Measurements from ENCODE around the gene MAP3K4.
"Not testable (repeated sequence)": the region's sequence is repeated elsewhere in the genome, so short reads cannot be mapped to it uniquely, and the experiment has no call there.

The MAP3K4 gene

DNA sequence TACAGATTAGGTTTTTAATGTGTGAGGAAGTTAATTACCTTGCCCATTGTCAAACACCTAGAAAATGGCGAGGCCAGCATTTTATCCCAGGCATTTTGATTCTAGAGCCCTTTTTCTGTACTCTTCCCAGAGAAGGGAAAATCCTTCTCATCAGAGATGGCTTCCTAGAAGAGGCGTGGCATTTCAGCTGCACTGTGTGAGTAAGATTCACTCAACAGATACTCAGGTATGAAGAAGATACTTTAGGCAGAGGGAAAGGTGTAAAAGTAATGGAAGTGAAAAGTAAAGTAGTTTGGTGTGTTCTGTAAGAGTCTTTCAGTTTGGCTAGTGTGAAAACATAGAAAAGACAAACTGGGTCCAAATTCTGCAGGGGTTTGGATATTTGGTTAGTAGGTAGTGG is 113.8 kb downstream of the MAP3K4 start:
- H3K36me3 ChIP-seq (ENCODE audit: control insufficient read depth, insufficient read depth, low read length), result no peaks in the 10 kb centered on the region

GRCh38 chr6:161107779-161108730 is 116.5 kb downstream of the MAP3K4 start:
- H3K27me3 ChIP-seq (ENCODE audit: control insufficient read depth, insufficient read depth, low read length), result no peaks in the 10 kb centered on the region
- H3K4me3 ChIP-seq (ENCODE audit: low read length), result no peak overlapping the region
- no peaks in the 10 kb centered on the region for H3K9me3 ChIP-seq (ENCODE audit: control insufficient read depth, low read length)
- no peaks in the 10 kb centered on the region for H3K4me1 ChIP-seq (ENCODE audit: control insufficient read depth, insufficient read depth, low read length)
- no peaks in the 10 kb centered on the region for H3K36me3 ChIP-seq (ENCODE audit: control insufficient read depth, insufficient read depth, low read length)
- H3K9ac ChIP-seq (ENCODE audit: low read length), result no peak overlapping the region

More for the DNA sequence above, 113.8 kb downstream of the MAP3K4 start:
- H3K9me3 ChIP-seq (ENCODE audit: control insufficient read depth, low read length), result no peaks in the 10 kb centered on the region
- no peak overlapping the region for H3K9ac ChIP-seq (ENCODE audit: low read length)
- no peak overlapping the region for H3K4me3 ChIP-seq (ENCODE audit: low read length)
- no peaks in the 10 kb centered on the region for H3K4me1 ChIP-seq (ENCODE audit: control insufficient read depth, insufficient read depth, low read length)
- H3K27me3 ChIP-seq (ENCODE audit: control insufficient read depth, insufficient read depth, low read length), result no peaks in the 10 kb centered on the region

DNA sequence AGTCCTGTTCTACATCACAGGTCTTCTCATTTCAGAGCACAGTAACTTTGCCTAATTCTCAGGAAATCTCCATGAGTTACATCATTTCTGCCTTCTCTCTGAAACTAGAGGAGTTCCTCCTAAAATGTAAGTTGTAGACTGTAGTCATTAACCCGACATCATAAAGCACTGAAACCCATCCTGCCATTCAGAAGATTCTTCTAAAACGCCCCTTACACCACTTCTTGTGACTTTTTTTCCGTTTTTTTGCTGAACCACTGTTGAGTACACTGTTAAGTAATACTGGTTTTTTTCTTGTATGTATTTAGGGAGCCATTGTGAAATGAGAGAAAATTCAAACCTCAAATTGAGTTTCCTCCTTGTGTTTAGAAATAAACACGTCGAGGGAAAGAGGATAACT is 117.3 kb downstream of the MAP3K4 start:
- H3K27me3 ChIP-seq (ENCODE audit: control insufficient read depth, insufficient read depth, low read length), result no peaks in the 10 kb centered on the region
- H3K9me3 ChIP-seq (ENCODE audit: control insufficient read depth, low read length), result no peaks in the 10 kb centered on the region
- H3K36me3 ChIP-seq (ENCODE audit: control insufficient read depth, insufficient read depth, low read length), result no peaks in the 10 kb centered on the region
- no peaks in the 10 kb centered on the region for H3K4me1 ChIP-seq (ENCODE audit: control insufficient read depth, insufficient read depth, low read length)
- no peak overlapping the region for H3K9ac ChIP-seq (ENCODE audit: low read length)
- no peak overlapping the region for H3K4me3 ChIP-seq (ENCODE audit: low read length)

GRCh38 chr6:161109366-161109765 is 117.8 kb downstream of the MAP3K4 start:
- Histone ChIP-seq H3K9me3 (ENCODE audit: control insufficient read depth, low read length) (no peaks in the 10 kb centered on the region), H3K4me3 (ENCODE audit: low read length) (no peak overlapping the region), H3K9ac (ENCODE audit: low read length) (no peak overlapping the region), H3K4me1 (ENCODE audit: control insufficient read depth, insufficient read depth, low read length) (no peaks in the 10 kb centered on the region), H3K36me3 (ENCODE audit: control insufficient read depth, insufficient read depth, low read length) (no peaks in the 10 kb centered on the region), H3K27me3 (ENCODE audit: control insufficient read depth, insufficient read depth, low read length) (no peaks in the 10 kb centered on the region)

DNA sequence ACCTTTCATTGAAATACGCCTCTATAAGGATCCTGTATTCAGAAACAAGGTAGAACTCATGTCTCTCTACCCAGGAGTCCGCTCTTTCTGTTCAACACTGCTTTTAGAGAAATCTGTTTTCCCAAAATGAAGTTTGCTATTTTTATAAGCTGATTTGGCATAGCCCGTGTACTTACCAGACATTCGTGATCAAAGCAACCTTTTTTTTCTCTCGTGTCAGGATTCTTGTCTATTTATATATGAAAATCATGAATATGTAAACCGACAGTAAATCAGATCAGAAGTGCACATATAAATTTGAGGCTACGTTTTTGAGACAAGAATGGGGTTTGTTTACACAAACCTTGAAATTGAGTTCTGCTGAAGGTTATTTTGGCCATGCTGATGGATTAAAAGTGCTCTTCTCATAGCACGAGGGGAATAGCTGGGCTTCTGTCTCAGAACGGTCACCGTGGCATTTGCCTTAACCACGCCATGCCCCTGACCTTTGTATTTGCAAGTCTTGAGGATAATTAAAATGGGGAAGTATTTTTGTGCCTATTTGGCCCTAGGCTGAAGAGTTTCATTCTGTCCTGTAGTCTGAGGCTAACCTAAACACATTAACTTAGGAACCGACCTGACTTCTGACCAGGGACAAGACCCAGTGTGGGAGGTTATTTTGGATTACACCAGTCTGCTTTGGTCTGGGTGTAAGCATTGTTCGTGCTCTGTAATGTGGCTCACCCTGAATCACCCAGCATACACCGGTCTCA is 118.6 kb downstream of the MAP3K4 start:
- Histone ChIP-seq H3K36me3 (ENCODE audit: control insufficient read depth, insufficient read depth, low read length) (no peaks in the 10 kb centered on the region), H3K27me3 (ENCODE audit: control insufficient read depth, insufficient read depth, low read length) (no peaks in the 10 kb centered on the region), H3K4me3 (ENCODE audit: low read length) (no peak overlapping the region), H3K9me3 (ENCODE audit: control insufficient read depth, low read length) (no peaks in the 10 kb centered on the region), H3K9ac (ENCODE audit: low read length) (no peak overlapping the region), H3K4me1 (ENCODE audit: control insufficient read depth, insufficient read depth, low read length) (no peaks in the 10 kb centered on the region)

DNA sequence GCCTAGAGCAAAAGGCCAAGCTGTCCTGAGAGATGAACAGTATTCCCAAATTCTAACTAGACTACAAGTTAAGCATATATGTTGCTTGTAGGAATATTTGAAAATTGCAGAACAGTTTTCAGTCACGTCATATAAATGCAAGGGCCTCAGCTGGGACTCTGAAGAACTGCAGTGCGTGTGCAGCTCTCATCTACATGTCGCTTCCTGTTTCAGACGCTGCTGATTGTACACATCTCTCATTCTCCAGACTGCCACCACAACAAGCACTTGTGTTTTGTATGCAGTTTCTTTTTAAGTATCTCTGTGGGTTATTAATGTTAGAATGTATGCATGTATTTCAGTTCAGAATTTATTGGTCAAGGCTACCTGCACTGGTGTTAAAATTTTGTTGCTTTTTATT is 119.7 kb downstream of the MAP3K4 start:
- Histone ChIP-seq H3K4me3 (ENCODE audit: low read length) (no peak overlapping the region), H3K4me1 (ENCODE audit: control insufficient read depth, insufficient read depth, low read length) (no peaks in the 10 kb centered on the region), H3K9me3 (ENCODE audit: control insufficient read depth, low read length) (no peaks in the 10 kb centered on the region), H3K9ac (ENCODE audit: low read length) (no peak overlapping the region), H3K27me3 (ENCODE audit: control insufficient read depth, insufficient read depth, low read length) (no peaks in the 10 kb centered on the region), H3K36me3 (ENCODE audit: control insufficient read depth, insufficient read depth, low read length) (no peaks in the 10 kb centered on the region)

DNA sequence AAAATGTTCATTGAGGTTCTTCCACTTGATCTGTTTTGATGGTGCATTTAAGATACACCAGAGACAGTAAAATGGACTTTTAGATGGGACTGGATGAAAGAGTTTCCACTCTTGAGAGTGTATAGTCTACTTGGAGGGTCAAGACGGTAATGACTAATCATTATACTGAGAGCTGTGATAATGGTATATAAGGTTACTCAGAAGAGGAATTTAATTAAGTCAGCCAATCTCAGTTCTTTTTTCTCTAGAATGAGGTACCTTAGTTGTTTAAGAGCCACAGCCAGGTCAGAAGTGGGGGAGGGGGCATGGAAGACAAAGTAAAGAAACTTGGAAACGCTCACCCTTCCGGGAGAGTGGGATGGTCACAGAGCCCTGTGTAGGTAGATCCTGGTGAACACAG is 123.9 kb downstream of the MAP3K4 start:
- H3K36me3 ChIP-seq (ENCODE audit: control insufficient read depth, insufficient read depth, low read length), result no peaks in the 10 kb centered on the region
- no peaks in the 10 kb centered on the region for H3K27me3 ChIP-seq (ENCODE audit: control insufficient read depth, insufficient read depth, low read length)
- no peak overlapping the region for H3K9ac ChIP-seq (ENCODE audit: low read length)
- no peaks in the 10 kb centered on the region for H3K9me3 ChIP-seq (ENCODE audit: control insufficient read depth, low read length)
- H3K4me1 ChIP-seq (ENCODE audit: control insufficient read depth, insufficient read depth, low read length), result no peaks in the 10 kb centered on the region
- H3K4me3 ChIP-seq (ENCODE audit: low read length), result no peak overlapping the region

DNA sequence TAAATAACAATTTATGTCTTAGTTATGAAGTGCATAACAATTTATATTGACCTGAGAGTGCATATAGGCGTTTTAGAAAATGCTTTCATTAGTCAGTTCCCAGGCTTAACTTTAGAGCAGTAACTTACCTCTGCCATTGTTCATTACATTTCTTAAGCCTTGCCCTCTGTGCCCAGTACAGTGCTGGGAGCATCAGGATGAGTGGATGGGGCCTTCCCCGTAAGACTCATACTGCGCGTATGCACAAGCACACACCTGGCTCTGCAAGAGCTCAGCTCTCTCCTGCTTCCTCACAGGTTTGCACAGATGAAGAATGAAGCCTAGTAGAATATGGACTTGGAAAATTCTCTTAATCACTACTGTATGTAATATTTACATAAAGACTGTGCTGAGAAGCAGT is 125.0 kb downstream of the MAP3K4 start:
- Histone ChIP-seq H3K9me3 (ENCODE audit: control insufficient read depth, low read length) (no peaks in the 10 kb centered on the region), H3K9ac (ENCODE audit: low read length) (no peak overlapping the region), H3K4me1 (ENCODE audit: control insufficient read depth, insufficient read depth, low read length) (no peaks in the 10 kb centered on the region), H3K27me3 (ENCODE audit: control insufficient read depth, insufficient read depth, low read length) (no peaks in the 10 kb centered on the region), H3K36me3 (ENCODE audit: control insufficient read depth, insufficient read depth, low read length) (no peaks in the 10 kb centered on the region), H3K4me3 (ENCODE audit: low read length) (no peak overlapping the region)

DNA sequence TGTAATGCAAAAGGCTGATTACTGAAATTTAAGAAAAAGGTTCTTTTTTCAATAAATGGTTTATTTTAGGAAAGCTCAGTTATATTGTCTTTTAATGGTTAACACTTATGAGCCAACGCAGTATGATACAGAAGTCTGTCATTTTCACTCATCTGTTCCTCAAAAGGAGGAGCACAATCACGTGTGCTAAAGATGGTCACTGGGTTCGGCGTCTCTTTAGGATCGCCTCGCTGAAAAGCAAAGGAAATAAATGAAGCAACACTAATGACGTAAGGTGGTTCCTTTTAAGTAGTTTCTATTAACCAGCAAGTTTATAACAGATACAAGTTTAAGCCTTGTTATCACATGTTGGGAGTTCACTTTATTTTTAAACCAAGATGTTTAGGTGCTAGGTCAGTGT is 125.7 kb downstream of the MAP3K4 start:
- H3K4me3 ChIP-seq (ENCODE audit: low read length), result no peak overlapping the region
- H3K27me3 ChIP-seq (ENCODE audit: control insufficient read depth, insufficient read depth, low read length), result no peaks in the 10 kb centered on the region
- no peaks in the 10 kb centered on the region for H3K4me1 ChIP-seq (ENCODE audit: control insufficient read depth, insufficient read depth, low read length)
- no peak overlapping the region for H3K9ac ChIP-seq (ENCODE audit: low read length)
- H3K9me3 ChIP-seq (ENCODE audit: control insufficient read depth, low read length), result no peaks in the 10 kb centered on the region
- no peaks in the 10 kb centered on the region for H3K36me3 ChIP-seq (ENCODE audit: control insufficient read depth, insufficient read depth, low read length)

- H3K4me3 ChIP-seq (ENCODE audit: low read length), result no peak overlapping the region
- H3K9ac ChIP-seq (ENCODE audit: low read length), result no peak overlapping the region
- H3K4me1 ChIP-seq (ENCODE audit: control insufficient read depth, insufficient read depth, low read length), result no peaks in the 10 kb centered on the region
- no peaks in the 10 kb centered on the region for H3K9me3 ChIP-seq (ENCODE audit: control insufficient read depth, low read length)
- no peaks in the 10 kb centered on the region for H3K27me3 ChIP-seq (ENCODE audit: control insufficient read depth, insufficient read depth, low read length)
- no peaks in the 10 kb centered on the region for H3K36me3 ChIP-seq (ENCODE audit: control insufficient read depth, insufficient read depth, low read length)
Observed at GRCh38 chr6:161117942-161118341, 126.4 kb downstream of the MAP3K4 start.

- H3K36me3 ChIP-seq (ENCODE audit: control insufficient read depth, insufficient read depth, low read length); H3K9me3 ChIP-seq (ENCODE audit: control insufficient read depth, low read length); H3K4me3 ChIP-seq (ENCODE audit: low read length); H3K9ac ChIP-seq (ENCODE audit: low read length); H3K27me3 ChIP-seq (ENCODE audit: control insufficient read depth, insufficient read depth, low read length); H3K4me1 ChIP-seq (ENCODE audit: control insufficient read depth, insufficient read depth, low read length): not testable (repeated sequence)
Observed at GRCh38 chr6:161123319-161123718, 131.8 kb downstream of the MAP3K4 start.

DNA sequence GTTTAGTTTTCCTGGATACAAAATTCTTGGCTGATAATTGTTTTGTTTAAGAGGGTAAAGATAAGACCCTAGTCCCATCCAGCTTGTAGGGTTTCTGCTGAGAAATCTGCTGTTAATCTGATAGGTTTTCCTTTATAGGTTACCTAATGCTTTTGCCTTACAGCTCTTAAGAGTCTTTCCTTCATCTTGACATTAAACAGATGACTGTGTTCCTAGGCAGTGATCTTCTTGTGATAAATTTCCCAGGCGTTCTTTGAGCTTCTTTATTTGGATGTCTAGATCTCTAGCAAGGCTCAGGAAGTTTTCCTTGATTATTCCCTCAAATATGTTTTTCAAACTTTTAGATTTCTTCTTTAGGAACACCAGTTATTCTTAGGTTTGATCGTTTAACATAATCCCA is 134.0 kb downstream of the MAP3K4 start:
- no peaks in the 10 kb centered on the region for H3K27me3 ChIP-seq (ENCODE audit: control insufficient read depth, insufficient read depth, low read length)
- H3K4me1 ChIP-seq (ENCODE audit: control insufficient read depth, insufficient read depth, low read length), result no peaks in the 10 kb centered on the region
- no peaks in the 10 kb centered on the region for H3K9me3 ChIP-seq (ENCODE audit: control insufficient read depth, low read length)
- H3K9ac ChIP-seq (ENCODE audit: low read length), result no peak overlapping the region
- no peak overlapping the region for H3K4me3 ChIP-seq (ENCODE audit: low read length)
- H3K36me3 ChIP-seq (ENCODE audit: control insufficient read depth, insufficient read depth, low read length), result peaks cover 6% of the 10 kb centered on the region
